HG03135 (cell line): ENCODE results near the gene ATG4B.

Experiments
- ATAC-seq: cut with Tn5 transposase; IDR thresholded peaks from one replicate; pipeline ENCODE4 v1.9.1; 2021; ENCODE audit warnings: mild to moderate bottlenecking, moderate library complexity; ENCODE audit not compliant: unreplicated experiment

Gene ATG4B

DNA sequence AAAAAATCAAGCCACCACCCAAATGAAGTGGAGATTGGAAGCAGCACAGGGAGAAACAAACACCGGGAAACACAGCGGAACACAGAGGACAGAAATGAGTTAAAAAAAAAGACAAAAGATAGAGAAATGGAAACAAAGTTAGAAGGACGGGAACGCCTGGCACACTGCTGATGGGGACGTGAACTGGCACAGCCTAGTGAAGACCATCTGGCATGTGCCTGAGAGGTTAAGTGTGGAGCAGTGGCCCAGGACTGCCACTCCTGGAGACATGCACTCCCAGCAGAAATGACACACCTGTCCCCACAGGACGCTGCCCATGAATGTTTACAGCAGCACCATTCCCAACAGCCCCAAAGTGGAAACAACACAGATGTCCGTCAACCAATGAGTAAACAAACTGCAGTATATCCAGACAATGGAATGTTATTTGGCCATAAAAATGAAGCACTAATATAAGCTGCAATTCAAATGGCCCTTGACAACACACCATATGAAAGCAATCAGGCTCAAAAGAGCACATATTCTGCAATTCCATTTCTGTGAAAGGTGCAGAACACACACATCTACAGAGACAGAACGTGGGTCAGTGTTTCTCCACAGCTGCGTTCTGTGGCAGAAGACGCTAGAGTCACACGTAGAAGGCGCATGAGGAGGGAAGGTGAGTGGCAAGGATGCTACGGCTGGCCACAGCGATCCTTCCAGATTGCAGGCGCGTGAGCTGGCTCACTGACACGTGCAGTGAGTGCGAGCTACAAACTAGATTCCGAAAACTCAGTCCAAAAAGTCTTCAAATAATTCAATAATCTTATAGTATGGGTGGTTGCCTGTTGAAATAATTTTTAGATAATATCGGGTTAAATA is 25.1 kb upstream of the ATG4B start:
- no peak for ATAC-seq

DNA sequence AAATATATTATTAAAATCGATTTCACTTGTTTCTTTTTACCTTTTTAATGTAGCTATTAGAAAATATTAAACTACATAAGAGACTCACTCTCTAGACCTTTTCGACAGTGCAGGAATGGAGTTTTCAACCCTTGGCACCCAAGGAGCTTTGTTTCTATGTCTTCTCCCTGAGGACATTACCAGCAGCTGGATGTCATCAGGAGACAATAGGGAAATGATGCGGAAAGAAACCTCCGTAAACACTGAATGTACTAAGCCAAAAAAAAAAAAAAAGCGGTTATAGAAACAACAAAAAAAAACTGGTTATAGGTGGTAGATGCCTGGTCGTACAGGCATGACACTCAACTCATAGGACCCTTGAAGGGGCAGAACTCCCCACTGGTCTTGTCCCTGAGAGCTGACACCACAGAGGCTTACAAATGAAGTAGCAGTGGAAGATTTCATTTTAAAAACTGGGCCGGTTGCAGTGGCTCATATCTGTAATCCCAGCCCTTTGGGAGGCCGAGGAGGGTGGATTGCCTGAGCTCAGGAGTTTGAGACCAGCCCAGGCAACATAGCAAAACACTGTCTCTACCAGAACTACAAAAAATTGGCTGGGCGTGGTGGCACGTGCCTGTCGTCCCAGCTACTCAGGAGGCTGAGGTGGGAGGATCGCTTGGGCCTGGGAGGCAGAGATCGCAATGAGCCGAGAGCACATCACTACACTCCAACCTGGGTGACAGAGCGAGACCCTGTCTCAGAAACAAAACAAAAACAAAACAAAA is 24.3 kb upstream of the ATG4B start:
- no peak for ATAC-seq

DNA sequence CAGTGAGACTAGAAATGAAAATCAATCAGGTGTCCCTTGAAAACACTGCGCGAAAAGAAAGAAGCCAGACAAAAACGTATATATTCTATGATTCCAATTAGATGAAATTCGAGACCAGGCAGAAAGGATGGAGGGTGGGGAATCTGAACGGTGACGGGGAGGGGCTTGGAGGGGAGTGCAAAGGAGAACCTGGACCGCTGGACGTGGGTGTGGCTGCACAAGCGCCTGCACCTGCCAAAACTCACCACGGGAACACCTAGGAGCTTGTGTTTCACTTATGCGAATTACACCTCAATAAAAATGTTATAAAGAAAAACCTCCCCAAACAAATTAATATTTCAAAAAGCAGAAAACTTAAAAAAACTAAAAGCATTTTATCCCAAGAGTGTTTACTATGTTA is 22.5 kb upstream of the ATG4B start:
- ATAC-seq, result no peak

GRCh38 chr2:241615522-241616052 is 21.9 kb upstream of the ATG4B start:
- ATAC-seq, result no peak

- ATAC-seq, result no peak
These were observed 21.0 kb upstream of the ATG4B start for GRCh38 chr2:241616168-241617125.

DNA sequence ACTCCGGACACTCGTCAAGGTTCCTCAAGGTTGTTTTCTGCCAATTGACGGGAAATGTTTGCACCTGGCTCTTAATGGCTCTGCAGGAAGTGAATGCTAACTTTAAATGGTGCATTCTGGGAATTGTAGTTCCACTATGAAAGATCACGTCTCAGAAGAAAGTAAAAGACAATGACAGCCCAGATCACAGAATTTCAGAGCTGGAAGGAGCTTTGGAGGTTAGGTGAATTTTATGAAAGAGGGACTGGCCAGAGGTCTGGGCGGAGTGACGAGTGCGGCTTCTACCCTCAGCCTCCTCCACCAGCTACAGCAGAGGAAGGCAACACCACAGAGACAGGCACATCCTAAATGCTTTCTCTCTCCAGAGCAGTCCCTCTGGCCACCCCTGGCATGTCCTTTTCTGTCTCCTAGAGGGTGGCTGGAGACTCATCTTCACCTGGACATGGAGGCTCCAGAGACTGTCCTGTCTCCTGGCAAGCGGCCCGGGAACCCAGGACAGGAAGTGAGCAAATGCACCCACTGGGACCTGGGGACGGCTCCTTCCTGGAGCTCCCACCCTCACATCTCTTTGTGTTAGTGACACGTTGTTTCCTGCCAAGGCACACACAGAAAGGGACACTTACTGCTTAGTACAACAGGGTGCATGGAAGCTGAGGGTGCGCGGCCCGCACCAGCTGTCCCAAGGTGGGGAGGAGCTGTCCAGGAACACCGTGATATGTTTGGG is 19.9 kb upstream of the ATG4B start:
- ATAC-seq, result peak; percentile 70

DNA sequence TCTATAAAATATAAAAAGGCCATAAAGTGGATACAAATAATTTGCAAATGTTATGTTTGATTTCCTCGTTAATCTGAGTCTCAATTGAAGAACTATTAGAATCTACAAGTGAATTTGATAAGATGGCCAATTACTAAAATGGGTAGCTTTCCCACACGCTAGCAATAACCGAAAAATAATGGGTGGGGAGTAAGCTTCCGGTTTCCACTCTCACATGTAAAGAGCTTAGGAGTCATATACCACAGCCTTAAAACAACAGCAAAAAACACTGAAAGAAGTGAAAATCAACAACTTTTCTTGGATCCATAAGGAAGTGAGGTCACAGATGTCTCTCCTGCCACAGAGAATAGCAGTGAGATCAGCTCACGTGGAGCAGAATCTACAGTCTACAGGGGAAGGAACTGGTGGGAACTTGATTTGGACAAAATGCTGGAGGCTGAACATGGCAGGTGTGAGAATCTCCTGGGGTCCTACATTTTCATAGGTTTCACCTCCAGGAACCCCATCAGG is 19.1 kb upstream of the ATG4B start:
- no peak for ATAC-seq

DNA sequence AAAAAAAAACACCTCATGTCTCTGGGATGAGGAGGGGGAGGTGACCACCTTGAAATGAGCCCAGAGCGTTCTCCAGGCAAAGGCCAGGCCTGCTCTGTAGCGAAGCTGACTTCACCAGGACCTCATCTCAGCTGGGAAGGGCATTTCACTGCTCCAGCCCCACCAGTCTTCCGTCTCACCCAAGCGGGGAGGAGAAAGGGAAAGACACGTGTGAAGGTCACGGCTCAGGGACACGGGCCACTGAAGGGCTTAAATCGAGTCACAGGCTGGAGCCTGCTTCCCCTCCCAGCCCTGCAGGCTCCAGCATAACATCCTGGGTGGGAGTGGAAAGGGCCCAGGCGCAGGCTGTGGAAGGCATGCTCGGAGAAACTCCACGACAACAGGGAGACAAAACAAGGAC is 18.7 kb upstream of the ATG4B start:
- no peak for ATAC-seq

DNA sequence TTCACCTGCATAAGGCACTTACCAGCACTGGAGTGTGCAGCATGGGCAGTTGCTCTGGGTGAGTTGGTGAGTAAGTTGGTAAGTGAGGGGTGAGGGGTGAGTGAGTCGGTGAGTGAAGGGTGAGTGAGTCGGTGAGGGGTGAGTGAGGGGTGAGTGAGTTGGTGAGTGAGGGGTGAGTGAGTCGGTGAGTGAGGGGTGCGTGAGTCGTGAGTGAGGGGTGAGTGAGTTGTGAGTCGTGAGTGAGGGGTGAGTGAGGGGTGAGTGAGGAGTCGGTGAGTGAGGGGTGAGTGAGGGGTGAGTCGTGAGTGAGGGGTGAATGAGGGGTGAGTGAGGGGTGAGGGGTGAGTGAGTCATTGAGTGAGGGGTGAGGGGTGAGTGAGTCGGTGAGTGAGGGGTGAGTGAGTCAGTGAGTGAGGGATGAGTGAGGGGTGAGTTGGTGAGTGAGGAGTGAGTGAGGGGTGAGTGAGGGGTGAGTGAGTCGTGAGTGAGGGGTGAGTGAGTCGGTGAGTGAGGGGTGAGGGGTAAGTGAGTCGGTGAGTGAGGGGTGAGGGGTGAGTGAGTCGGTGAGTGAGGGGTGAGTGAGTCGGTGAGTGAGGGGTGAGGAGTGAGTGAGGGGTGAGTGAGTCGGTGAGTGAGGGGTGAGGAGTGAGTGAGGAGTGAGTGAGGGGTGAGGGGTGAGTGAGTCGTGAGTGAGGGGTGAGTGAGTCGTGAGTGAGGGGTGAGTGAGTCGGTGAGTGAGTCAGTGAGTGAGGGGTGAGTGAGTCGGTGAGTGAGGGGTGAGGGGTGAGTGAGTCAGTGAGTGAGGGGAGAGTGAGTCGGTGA is 17.7 kb upstream of the ATG4B start:
- no peak for ATAC-seq

- ATAC-seq, result no peak
These were observed 17.1 kb upstream of the ATG4B start for GRCh38 chr2:241620419-241620769.

- no peak for ATAC-seq
These were observed 9.8 kb upstream of the ATG4B start for GRCh38 chr2:241627675-241628074.

DNA sequence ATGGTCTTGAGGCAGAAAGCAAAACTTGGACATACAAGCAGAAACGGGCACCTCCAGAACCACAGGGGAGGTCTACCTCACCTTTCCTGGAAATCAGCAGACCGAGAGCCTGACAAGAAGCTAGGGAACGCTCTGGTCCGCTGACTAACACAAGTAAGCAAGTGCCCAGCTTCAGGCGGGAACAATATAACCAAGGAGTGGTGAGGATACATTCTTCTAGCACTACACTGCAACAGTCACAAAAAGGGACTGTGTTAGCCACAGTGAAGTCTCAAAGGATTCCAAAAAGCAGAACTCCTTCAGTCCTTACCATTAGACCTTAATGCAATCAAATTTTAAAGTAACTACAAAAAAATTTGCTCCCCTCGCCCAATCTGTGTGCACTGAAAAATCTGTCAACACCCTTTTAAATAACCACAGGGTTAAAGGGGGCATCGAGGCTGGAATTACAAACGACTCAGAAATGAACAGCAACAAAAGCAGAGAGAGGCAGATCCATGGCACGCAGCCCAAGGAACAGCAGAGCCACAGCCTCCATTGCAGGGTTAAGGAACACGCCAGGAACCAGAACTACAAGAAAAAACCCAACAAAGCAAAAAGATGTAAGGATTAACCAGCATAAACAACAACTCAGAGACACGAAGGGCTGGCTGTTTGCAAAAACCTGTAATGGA is 7.6 kb upstream of the ATG4B start:
- no peak for ATAC-seq

DNA sequence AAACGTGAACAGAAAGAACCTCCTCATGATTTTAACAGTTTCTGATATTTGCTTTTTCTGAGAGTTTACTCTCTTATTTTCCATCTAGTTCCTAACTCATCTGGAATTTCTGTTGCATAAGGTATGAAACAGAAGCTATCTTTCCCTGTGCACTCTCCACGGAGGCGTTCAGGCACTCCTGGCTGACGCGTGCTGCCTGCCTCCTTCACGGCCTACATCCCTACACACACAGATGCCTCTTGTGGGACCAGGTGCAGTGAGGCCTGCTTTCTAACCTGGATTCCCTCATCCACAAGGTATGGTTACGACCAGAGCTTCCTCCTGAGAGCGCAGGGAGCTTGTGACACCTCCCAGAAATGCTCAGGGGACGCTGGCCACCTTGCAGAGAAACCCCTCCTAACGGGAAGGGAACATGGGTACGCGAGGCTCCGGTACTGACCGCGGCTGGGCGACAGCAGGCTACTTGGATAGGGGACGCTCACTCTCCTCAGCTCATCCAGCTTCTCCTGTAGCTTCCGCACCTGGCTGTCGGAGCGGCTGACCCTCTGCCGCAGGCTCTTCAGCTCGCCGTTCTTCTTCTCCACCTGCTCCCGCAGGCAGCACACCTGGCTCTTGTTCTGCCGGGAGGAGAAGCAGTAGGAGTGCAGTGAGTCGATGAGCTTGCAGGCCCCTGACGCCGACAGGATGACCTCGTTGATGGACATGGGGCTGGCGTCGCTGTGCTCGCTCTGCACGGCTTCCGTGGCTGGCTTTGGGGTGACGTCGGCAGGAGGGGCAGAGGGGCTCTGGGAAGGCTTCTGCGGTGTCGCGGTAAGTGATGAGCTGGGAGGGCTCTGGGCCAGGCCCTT is 4.8 kb upstream of the ATG4B start:
- ATAC-seq, result no peak

DNA sequence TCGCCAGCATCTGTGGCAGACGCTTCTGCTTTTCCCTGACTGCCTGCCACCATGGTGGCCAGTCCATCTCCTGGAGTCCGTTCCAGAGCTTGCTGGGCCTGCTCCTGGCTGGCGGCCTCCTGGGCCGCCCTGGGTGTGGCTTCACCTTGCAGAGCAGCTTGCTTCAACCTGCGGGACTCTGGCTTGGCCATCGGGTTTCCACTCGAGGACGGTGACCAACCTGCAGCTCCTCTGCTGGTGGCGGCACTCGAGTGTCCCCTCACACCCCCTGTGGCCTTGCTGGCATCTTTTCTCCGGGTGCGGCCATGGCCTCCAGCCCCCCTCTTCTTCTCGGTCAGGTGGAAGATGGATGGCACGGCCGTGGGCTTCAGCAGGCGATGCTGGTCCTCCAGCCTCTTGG is 3.9 kb upstream of the ATG4B start:
- ATAC-seq, result no peak

- no peak for ATAC-seq
These were observed 1.7 kb upstream of the ATG4B start for GRCh38 chr2:241635756-241636155.

GRCh38 chr2:241636182-241637017 is 1.1 kb upstream of the ATG4B start:
- peak; percentile 23 for ATAC-seq
